Transverse colon (tissue), 4 donors: ENCODE results near the gene TNFRSF12A. TPM values are rescaled to one million over a fixed set of nuclear protein-coding genes. Genes with fewer than 3 reads are reported as not detected.
"Not testable (repeated sequence)": the region's sequence is repeated elsewhere in the genome, so short reads cannot be mapped to it uniquely, and the experiment has no call there.

Experiments
- DNase-seq: peaks from one replicate; pipeline ENCODE4 v3.0.0-alpha.2; 2019
- H3K27ac ChIP-seq, 4 donors: fragments of 200-600 bp; sonication (generic); 2 replicates each; pipeline ENCODE4 v1.5.1; 2016 to 2018; ENCODE audit warnings: inconsistent platforms in 4 of 4
- H3K27me3 ChIP-seq: fragments of 200-600 bp; sonication (generic); 2 replicates; pipeline ENCODE4 v1.5.1; 2017; ENCODE audit warnings: inconsistent platforms
- H3K36me3 ChIP-seq, 4 donors: fragments of 200-600 bp; sonication (generic); 2 replicates each; pipeline ENCODE4 v1.5.1; 2017 to 2019; ENCODE audit warnings: inconsistent platforms in 4 of 4
- H3K4me1 ChIP-seq, 4 donors: fragments of 200-600 bp; sonication (generic); 2 replicates each; pipeline ENCODE4 v1.5.1; 2017 to 2020; ENCODE audit warnings: inconsistent platforms in 4 of 4
- H3K4me3 ChIP-seq, 4 donors: fragments of 200-600 bp; sonication (generic); 1 replicate in 1 of 4; 2 replicates in 3 of 4; pipeline versions ENCODE4 v1.5.1 to v1.6.1; 2017 to 2019; ENCODE audit warnings: inconsistent platforms in 4 of 4
- H3K9me3 ChIP-seq, 2 donors: fragments of 200-600 bp; sonication (generic); 2 replicates each; pipeline ENCODE4 v1.5.1; 2017 to 2019; ENCODE audit warnings: inconsistent platforms in 2 of 2
- CTCF ChIP-seq, 5 experiments: fragments of 200-600 bp in 3 of 5; fragments of 450-650 bp in 2 of 5; sonication (generic) in 3 of 5; IDR thresholded peaks; 1 replicate in 2 of 5; 2 replicates in 3 of 5; pipeline ENCODE4 v1.5.1; 2016 to 2017; ENCODE audit warnings: antibody characterized with exemption in 5 of 5, inconsistent platforms in 3 of 5, mild to moderate bottlenecking in 2 of 5, moderate library complexity in 1 of 5
- EP300 ChIP-seq: sonication (generic); formaldehyde crosslinking; IDR thresholded peaks from one replicate; pipeline ENCODE4 v1.6.1; 2017; ENCODE audit warnings: antibody characterized with exemption, low read depth
- POLR2A ChIP-seq: fragments of 450-650 bp; IDR thresholded peaks from one replicate; pipeline ENCODE4 v1.6.1; 2016; ENCODE audit warnings: antibody characterized with exemption, mild to moderate bottlenecking, moderate library complexity
- POLR2AphosphoS5 ChIP-seq, 3 donors: sonication (generic); formaldehyde crosslinking; IDR thresholded peaks; one replicate each; pipeline ENCODE4 v1.6.1; 2016; ENCODE audit warnings: antibody characterized with exemption in 3 of 3
- WGBS, 2 donors: methylation state at CpG; one replicate each; pipeline ENCODE4 v1.1.5; 2018; ENCODE audit warnings: low coverage in 1 of 2; 5-methylcytosine and 5-hydroxymethylcytosine counted together
- in situ Hi-C, 4 donors: fragments of 200-750 bp; cut with MboI; loops; one replicate each; pipeline versions ENCODE4 v1.15.0 to v1.15.1; 2017; ENCODE audit warnings: low sequenced_read_pairs in 3 of 4, low pct_ligation_motif_present in 1 of 4, low pct_unique_long_range_greater_than_20kb in 1 of 4
- intact Hi-C: fragments of 100-400 bp; cut with DNase I; formaldehyde crosslinking; loops from one replicate; pipeline ENCODE4 v1.15.1; 2023; ENCODE audit warnings: low total_unique reads
- total RNA-seq, 4 donors: library from RNA; depleted of rRNA; stranded (reverse); fragments of >200 nt; gene quantifications; one replicate each; pipeline ENCODE4 v1.1.0, GENCODE V29; 2016

Gene TNFRSF12A
- total RNA-seq, 4 donors from 2014 or later, result 13.3 to 50.5 (median 19.9) TPM

GRCh38 chr16:3066440-3066748 is 46.2 kb downstream of the TNFRSF12A start:
- WGBS, 2 donors, result 89 to 95% methylated on average over 4 to 7 of the region's 7 CpGs
- Histone ChIP-seq H3K4me1 (peaks cover 6 to 47% (median 29%) of the 10 kb centered on the region in 4 donors), H3K9me3 (no peaks in the 10 kb centered on the region), H3K4me3 (peak overlapping the region in 3 of 4 donors; percentile 21 to 50 (median 32)), H3K36me3 (no peaks in the 10 kb centered on the region), H3K27ac (peak overlapping the region in 3 of 4 donors; percentile 78 to 87 (median 84)), H3K27me3 (no peaks in the 10 kb centered on the region)
- DNase-seq, result no peak
- no peak for TF ChIP-seq EP300
- no peak for TF ChIP-seq POLR2AphosphoS5 (IDR thresholded peaks at IDR 0.05)
- no peak for TF ChIP-seq CTCF (IDR thresholded peaks at IDR 0.05)
- TF ChIP-seq POLR2A, result no peak
- intact Hi-C loops (no loop called here), in situ Hi-C loops (loop anchor here in 2 of 4 donors (10.0 kb wide), 1 partner anchor 58 kb away; no protein-coding TSS in a partner anchor)

- H3K4me1 ChIP-seq, result peaks cover 6 to 39% (median 26%) of the 10 kb centered on the region in 4 donors
- H3K27ac ChIP-seq, result peak overlapping the region in 2 of 4 donors; percentile 4 to 17
- 69 to 83% methylated on average over 1 to 3 of the region's 4 CpGs for WGBS, 2 donors
- no peak overlapping the region for H3K4me3 ChIP-seq
- DNase-seq, result peak; percentile 44
- H3K9me3 ChIP-seq, result no peaks in the 10 kb centered on the region
- no peaks in the 10 kb centered on the region for H3K27me3 ChIP-seq
- H3K36me3 ChIP-seq, result no peaks in the 10 kb centered on the region
- in situ Hi-C loops (loop anchor here in 2 of 4 donors (10.0 kb wide), 1 partner anchor 56 kb away; no protein-coding TSS in a partner anchor), intact Hi-C loops (no loop called here)
- TF ChIP-seq CTCF (IDR thresholded peaks at IDR 0.05) (no peak), POLR2AphosphoS5 (IDR thresholded peaks at IDR 0.05) (peak in 1 of 3 donors; percentile 54), POLR2A (no peak), EP300 (no peak)
These were observed 48.3 kb downstream of the TNFRSF12A start for GRCh38 chr16:3068487-3068886.

DNA sequence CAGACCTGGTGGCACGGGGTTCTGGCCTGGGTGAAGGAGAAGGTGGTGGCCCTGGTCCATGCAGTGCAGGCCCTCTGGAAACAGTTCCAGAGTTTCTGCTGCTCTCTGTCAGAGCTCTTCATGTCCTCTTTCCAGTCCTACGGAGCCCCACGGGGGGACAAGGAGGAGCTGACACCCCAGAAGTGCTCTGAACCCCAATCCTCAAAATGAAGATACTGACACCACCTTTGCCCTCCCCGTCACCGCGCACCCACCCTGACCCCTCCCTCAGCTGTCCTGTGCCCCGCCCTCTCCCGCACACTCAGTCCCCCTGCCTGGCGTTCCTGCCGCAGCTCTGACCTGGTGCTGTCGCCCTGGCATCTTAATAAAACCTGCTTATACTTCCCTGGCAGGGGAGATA is 49.0 kb downstream of the TNFRSF12A start:
- 89% methylated on average over 10 of the region's 11 CpGs; no CpG with 5 or more reads in 1 of the 2 donors for WGBS, 2 donors
- intact Hi-C loops, H3K27me3 ChIP-seq, DNase-seq, H3K36me3 ChIP-seq, H3K27ac ChIP-seq, H3K9me3 ChIP-seq, H3K4me3 ChIP-seq: not testable (repeated sequence)
- H3K4me1 ChIP-seq, result peaks cover 6 to 32% (median 24%) of the 10 kb centered on the region in 4 donors
- in situ Hi-C loops, result loop anchor here in 2 of 4 donors (10.0 kb wide), 1 partner anchor 56 kb away; no protein-coding TSS in a partner anchor

- Histone ChIP-seq H3K27ac (no peak overlapping the region), H3K4me3 (no peak overlapping the region), H3K36me3 (no peaks in the 10 kb centered on the region), H3K27me3 (no peaks in the 10 kb centered on the region), H3K9me3 (no peaks in the 10 kb centered on the region), H3K4me1 (peaks cover 0 to 20% (median 15%) of the 10 kb centered on the region in 4 donors)
- in situ Hi-C loops (no loop called here), intact Hi-C loops (no loop called here)
- no peak for TF ChIP-seq POLR2AphosphoS5 (IDR thresholded peaks at IDR 0.05)
- no peak for TF ChIP-seq POLR2A
- TF ChIP-seq CTCF (IDR thresholded peaks at IDR 0.05), result no peak
- TF ChIP-seq EP300, result no peak
- 90% methylated on average over 9 of the region's 9 CpGs; no CpG with 5 or more reads in 1 of the 2 donors for WGBS, 2 donors
- DNase-seq, result no peak
These were observed 50.5 kb downstream of the TNFRSF12A start for GRCh38 chr16:3070608-3071111.

GRCh38 chr16:3071655-3072054 is 51.5 kb downstream of the TNFRSF12A start:
- DNase-seq, result no peak
- no peak overlapping the region for H3K4me3 ChIP-seq
- in situ Hi-C loops, result no loop called here
- H3K27me3 ChIP-seq, result no peaks in the 10 kb centered on the region
- TF ChIP-seq POLR2A (no peak), POLR2AphosphoS5 (IDR thresholded peaks at IDR 0.05) (no peak), CTCF (IDR thresholded peaks at IDR 0.05) (no peak), EP300 (no peak)
- intact Hi-C loops, result no loop called here
- peaks cover 0 to 12% (median 9%) of the 10 kb centered on the region in 4 donors for H3K4me1 ChIP-seq
- no peak overlapping the region for H3K27ac ChIP-seq
- no peaks in the 10 kb centered on the region for H3K36me3 ChIP-seq
- 72 to 86% methylated on average over 3 to 7 of the region's 7 CpGs for WGBS, 2 donors
- H3K9me3 ChIP-seq, result no peaks in the 10 kb centered on the region
